M059J (cell line): ENCODE results near the gene PTPRE. TPM values are rescaled to one million over a fixed set of nuclear protein-coding genes. Genes with fewer than 3 reads are reported as not detected.

Experiments
- DNase-seq: peaks from one replicate; pipeline ENCODE4 v3.0.0-alpha.2; 2012; ENCODE audit warnings: low read depth
- total RNA-seq: library from RNA; depleted of rRNA; stranded (reverse); fragments of >200 nt; shearing (Covaris generic); gene quantifications from 2 replicates; pipeline ENCODE4 v1.2.3, GENCODE V29; 2014

Gene PTPRE
- total RNA-seq, 1 experiment from 2014 or later = 6.4 TPM

- DNase-seq = no peak
Observed at GRCh38 chr10:127951861-127952574, 45.1 kb downstream of the PTPRE start.

- DNase-seq = no peak
Observed at GRCh38 chr10:127952575-127952869, 45.6 kb downstream of the PTPRE start.

- DNase-seq = no peak
Observed at GRCh38 chr10:127952918-127953317, 46.0 kb downstream of the PTPRE start.

- no peak for DNase-seq
Observed at GRCh38 chr10:127953876-127954275, 47.0 kb downstream of the PTPRE start.

- DNase-seq = no peak
Observed at GRCh38 chr10:127959428-127959827, 52.5 kb downstream of the PTPRE start.

- no peak for DNase-seq
Observed at GRCh38 chr10:127961071-127961470, 54.2 kb downstream of the PTPRE start.

- DNase-seq = no peak
Observed at GRCh38 chr10:127962205-127962604, 55.3 kb downstream of the PTPRE start.

GRCh38 chr10:127963136-127963535 is 56.2 kb downstream of the PTPRE start:
- no peak for DNase-seq

- no peak for DNase-seq
Observed at GRCh38 chr10:127964621-127965020, 57.7 kb downstream of the PTPRE start.

- no peak for DNase-seq
Observed at GRCh38 chr10:127966875-127967274, 60.0 kb downstream of the PTPRE start.

- no peak for DNase-seq
Observed at GRCh38 chr10:127968027-127968441, 61.1 kb downstream of the PTPRE start.

- DNase-seq = no peak
Observed at GRCh38 chr10:127968659-127969058, 61.8 kb downstream of the PTPRE start.

GRCh38 chr10:127971101-127971946 is 64.4 kb downstream of the PTPRE start:
- no peak for DNase-seq

- DNase-seq = peak; percentile 5
Observed at GRCh38 chr10:127971963-127972615, 65.2 kb downstream of the PTPRE start.

- no peak for DNase-seq
Observed at GRCh38 chr10:127972751-127973357, 66.0 kb downstream of the PTPRE start.

- no peak for DNase-seq
Observed at GRCh38 chr10:127973791-127974311, 66.9 kb downstream of the PTPRE start.

- DNase-seq = no peak
Observed at GRCh38 chr10:127974911-127975310, 68.0 kb downstream of the PTPRE start.

GRCh38 chr10:127976286-127976685 is 69.4 kb downstream of the PTPRE start:
- peak; percentile 45 for DNase-seq

- peak; percentile 79 for DNase-seq
Observed at GRCh38 chr10:127976701-127977356, 69.9 kb downstream of the PTPRE start.

- DNase-seq = peak; percentile 95
Observed at GRCh38 chr10:127977357-127978009, 70.6 kb downstream of the PTPRE start.

GRCh38 chr10:127978481-127978880 is 71.6 kb downstream of the PTPRE start:
- DNase-seq = no peak
